ENCODE measurements around the gene DUSP5.

Gene DUSP5

GRCh38 chr10:110492069-110492822 lies 5.5 kb upstream of the DUSP5 start:
- H3K4me1 ChIP-seq (ENCODE audit: control insufficient read depth, insufficient read depth, low read length): peaks cover 12% of the 10 kb centered on the region
- no peak overlapping the region for H3K4me3 ChIP-seq (ENCODE audit: insufficient read depth, low read depth, low read length)
- peaks cover 18% of the 10 kb centered on the region for H3K27me3 ChIP-seq (ENCODE audit: control insufficient read depth, insufficient read depth, low read length, poor library complexity, severe bottlenecking)
- no peaks in the 10 kb centered on the region for H3K9me3 ChIP-seq (ENCODE audit: control insufficient read depth, low read length)
- H3K36me3 ChIP-seq (ENCODE audit: control insufficient read depth, insufficient read depth, low read length): no peaks in the 10 kb centered on the region
- WGBS, 2 experiments: 91 to 93% methylated on average over 3 to 4 of the region's 5 CpGs
- no peak overlapping the region for H3K27ac ChIP-seq (ENCODE audit: insufficient read depth, low read depth, low read length, poor library complexity, severe bottlenecking)

DNA sequence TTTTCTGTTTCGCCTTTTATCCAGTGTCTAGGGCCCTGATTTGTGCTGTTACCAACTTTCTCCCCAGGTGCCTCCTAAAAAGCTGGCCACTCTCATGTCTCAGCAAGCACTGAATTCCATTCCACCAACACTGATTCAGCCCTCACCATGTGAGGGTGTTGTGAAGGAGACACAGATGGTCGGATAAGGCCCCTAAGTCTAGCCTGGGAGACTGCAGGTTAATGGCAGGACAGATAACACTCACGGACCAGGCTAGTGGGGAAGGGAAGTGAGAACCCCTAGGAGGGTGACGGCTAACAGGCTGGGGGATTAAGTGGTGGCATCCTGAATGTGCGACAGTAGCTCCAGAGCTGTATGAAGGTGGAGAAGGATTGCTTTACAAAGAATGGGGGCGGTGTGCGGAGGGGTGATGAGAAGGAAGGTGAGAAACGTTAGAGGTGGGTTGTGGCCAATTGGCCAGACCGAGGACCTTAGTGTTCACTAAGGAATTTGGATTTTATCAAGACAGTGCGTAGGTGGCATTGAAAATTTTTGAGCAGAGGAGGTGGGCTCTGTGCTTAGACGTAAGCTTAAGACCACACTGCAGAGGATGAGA lies 3.8 kb upstream of the DUSP5 start:
- Histone ChIP-seq H3K27ac (ENCODE audit: insufficient read depth, low read depth, low read length, poor library complexity, severe bottlenecking) (no peak overlapping the region), H3K4me1 (ENCODE audit: control insufficient read depth, insufficient read depth, low read length) (peaks cover 12% of the 10 kb centered on the region), H3K9me3 (ENCODE audit: control insufficient read depth, low read length) (no peaks in the 10 kb centered on the region), H3K4me3 (ENCODE audit: insufficient read depth, low read depth, low read length) (no peak overlapping the region), H3K36me3 (ENCODE audit: control insufficient read depth, insufficient read depth, low read length) (no peaks in the 10 kb centered on the region), H3K27me3 (ENCODE audit: control insufficient read depth, insufficient read depth, low read length, poor library complexity, severe bottlenecking) (peaks cover 32% of the 10 kb centered on the region)
- WGBS, 2 experiments: 74 to 77% methylated on average over 11 of the region's 11 CpGs

GRCh38 chr10:110494532-110494931 lies 3.2 kb upstream of the DUSP5 start:
- Histone ChIP-seq H3K27ac (ENCODE audit: insufficient read depth, low read depth, low read length, poor library complexity, severe bottlenecking) (no peak overlapping the region), H3K36me3 (ENCODE audit: control insufficient read depth, insufficient read depth, low read length) (no peaks in the 10 kb centered on the region), H3K9me3 (ENCODE audit: control insufficient read depth, low read length) (no peaks in the 10 kb centered on the region), H3K27me3 (ENCODE audit: control insufficient read depth, insufficient read depth, low read length, poor library complexity, severe bottlenecking) (peaks cover 38% of the 10 kb centered on the region), H3K4me1 (ENCODE audit: control insufficient read depth, insufficient read depth, low read length) (peaks cover 17% of the 10 kb centered on the region), H3K4me3 (ENCODE audit: insufficient read depth, low read depth, low read length) (no peak overlapping the region)
- WGBS, 2 experiments: 91 to 92% methylated on average over 3 of the region's 3 CpGs

DNA sequence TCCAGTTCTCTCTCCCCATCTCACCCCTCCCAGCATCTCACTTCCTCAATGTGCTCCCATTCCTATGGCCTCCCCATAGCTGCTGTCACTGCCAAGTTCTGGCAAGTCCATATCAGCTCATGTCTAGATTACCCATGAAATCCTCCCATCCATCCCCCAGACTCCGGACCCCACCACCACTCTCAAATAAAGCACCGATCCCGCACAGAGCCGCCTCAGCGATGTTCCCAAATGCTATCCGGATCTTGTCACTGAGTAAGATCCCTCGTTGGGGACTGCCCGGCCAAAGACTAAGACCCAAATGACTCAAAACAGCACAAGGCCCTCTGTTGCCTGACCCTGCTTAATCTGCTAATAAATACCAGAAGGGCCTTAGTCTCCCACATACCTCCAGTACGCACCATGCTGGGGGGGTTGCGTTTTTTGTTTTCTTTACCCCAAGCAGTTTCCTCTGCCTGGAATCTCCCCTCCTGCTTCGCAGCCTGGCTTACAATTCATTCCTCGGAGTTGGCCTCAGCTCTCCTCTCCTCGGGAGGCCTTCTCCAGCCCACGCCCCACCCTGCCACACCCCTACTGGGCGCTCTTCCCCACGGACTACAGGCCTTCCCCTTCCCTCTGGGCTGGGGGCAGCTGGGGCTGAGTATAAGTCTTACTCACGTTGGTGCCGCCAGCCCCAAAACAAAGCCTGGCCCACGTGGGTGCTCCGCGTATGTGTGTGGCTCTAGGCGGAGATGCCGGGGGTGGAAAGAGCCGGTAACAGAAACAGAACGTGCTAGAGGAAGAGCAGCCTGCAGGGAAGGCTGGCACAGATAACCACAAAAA lies 1.8 kb upstream of the DUSP5 start:
- no peaks in the 10 kb centered on the region for H3K9me3 ChIP-seq (ENCODE audit: control insufficient read depth, low read length)
- H3K4me3 ChIP-seq (ENCODE audit: insufficient read depth, low read depth, low read length): peak overlapping the region; percentile 16
- no peak overlapping the region for H3K27ac ChIP-seq (ENCODE audit: insufficient read depth, low read depth, low read length, poor library complexity, severe bottlenecking)
- peaks cover 20% of the 10 kb centered on the region for H3K4me1 ChIP-seq (ENCODE audit: control insufficient read depth, insufficient read depth, low read length)
- 18 to 20% methylated on average over 25 of the region's 25 CpGs for WGBS, 2 experiments
- no peaks in the 10 kb centered on the region for H3K36me3 ChIP-seq (ENCODE audit: control insufficient read depth, insufficient read depth, low read length)
- peaks cover 52% of the 10 kb centered on the region for H3K27me3 ChIP-seq (ENCODE audit: control insufficient read depth, insufficient read depth, low read length, poor library complexity, severe bottlenecking)

- H3K27ac ChIP-seq (ENCODE audit: insufficient read depth, low read depth, low read length, poor library complexity, severe bottlenecking): no peak overlapping the region
- WGBS, 2 experiments: 14 to 15% methylated on average over 21 to 22 of the region's 22 CpGs
Measured at GRCh38 chr10:110496553-110497437, 912 bp upstream of the DUSP5 start.

GRCh38 chr10:110498087-110498981 lies 627 bp downstream of the DUSP5 start:
- H3K27me3 ChIP-seq (ENCODE audit: control insufficient read depth, insufficient read depth, low read length, poor library complexity, severe bottlenecking): peaks cover 55% of the 10 kb centered on the region
- 0 to 1% methylated on average over 107 of the region's 107 CpGs for WGBS, 2 experiments
- H3K4me3 ChIP-seq (ENCODE audit: insufficient read depth, low read depth, low read length): peak overlapping the region; percentile 68
- H3K9me3 ChIP-seq (ENCODE audit: control insufficient read depth, low read length): no peaks in the 10 kb centered on the region
- peaks cover 33% of the 10 kb centered on the region for H3K4me1 ChIP-seq (ENCODE audit: control insufficient read depth, insufficient read depth, low read length)
- H3K36me3 ChIP-seq (ENCODE audit: control insufficient read depth, insufficient read depth, low read length): no peaks in the 10 kb centered on the region
- no peak overlapping the region for H3K27ac ChIP-seq (ENCODE audit: insufficient read depth, low read depth, low read length, poor library complexity, severe bottlenecking)

More at GRCh38 chr10:110496553-110497437, 912 bp upstream of the DUSP5 start:
- H3K4me3 ChIP-seq (ENCODE audit: insufficient read depth, low read depth, low read length): peak overlapping the region; percentile 68
- H3K36me3 ChIP-seq (ENCODE audit: control insufficient read depth, insufficient read depth, low read length): no peaks in the 10 kb centered on the region
- H3K9me3 ChIP-seq (ENCODE audit: control insufficient read depth, low read length): no peaks in the 10 kb centered on the region
- peaks cover 29% of the 10 kb centered on the region for H3K4me1 ChIP-seq (ENCODE audit: control insufficient read depth, insufficient read depth, low read length)
- H3K27me3 ChIP-seq (ENCODE audit: control insufficient read depth, insufficient read depth, low read length, poor library complexity, severe bottlenecking): peaks cover 55% of the 10 kb centered on the region

GRCh38 chr10:110498982-110499795 lies 1.5 kb downstream of the DUSP5 start:
- Histone ChIP-seq H3K27me3 (ENCODE audit: control insufficient read depth, insufficient read depth, low read length, poor library complexity, severe bottlenecking) (peaks cover 55% of the 10 kb centered on the region), H3K4me1 (ENCODE audit: control insufficient read depth, insufficient read depth, low read length) (peaks cover 33% of the 10 kb centered on the region), H3K27ac (ENCODE audit: insufficient read depth, low read depth, low read length, poor library complexity, severe bottlenecking) (no peak overlapping the region), H3K9me3 (ENCODE audit: control insufficient read depth, low read length) (no peaks in the 10 kb centered on the region), H3K4me3 (ENCODE audit: insufficient read depth, low read depth, low read length) (peak overlapping the region; percentile 68), H3K36me3 (ENCODE audit: control insufficient read depth, insufficient read depth, low read length) (no peaks in the 10 kb centered on the region)
- 1 to 2% methylated on average over 21 of the region's 21 CpGs for WGBS, 2 experiments

DNA sequence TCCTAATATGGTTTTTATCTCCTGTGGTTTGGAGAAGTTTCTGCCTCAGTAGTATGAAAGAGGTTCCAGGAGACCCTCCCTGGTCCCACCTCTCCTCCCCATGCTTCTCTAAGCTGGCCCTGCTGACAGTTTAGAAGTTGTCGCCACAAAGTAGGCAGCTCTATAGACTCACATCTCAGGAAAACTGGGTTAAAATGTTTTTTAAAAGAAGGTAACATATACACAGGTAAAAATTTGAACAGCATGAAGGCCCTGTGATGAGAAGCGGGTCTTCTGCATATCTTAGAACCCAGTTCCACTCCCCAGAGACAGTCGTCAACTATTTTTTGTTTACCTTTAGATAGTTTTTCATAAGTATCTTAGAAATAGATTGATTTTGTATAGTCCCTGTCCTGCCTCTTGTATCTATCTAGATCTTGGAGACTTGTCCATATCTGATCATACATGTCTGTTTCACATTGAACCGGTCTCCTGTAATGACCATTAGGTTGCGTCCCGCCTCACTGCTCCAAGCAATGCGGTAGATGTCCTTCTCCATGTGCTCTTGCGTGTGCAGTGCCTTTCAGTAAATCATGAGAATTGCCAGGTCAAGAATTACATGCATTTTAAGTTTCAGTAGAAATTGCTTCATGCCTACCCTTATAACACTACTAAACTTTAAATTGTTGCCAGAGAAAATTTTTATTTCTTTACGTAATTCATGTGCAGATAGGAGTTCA lies 2.2 kb downstream of the DUSP5 start:
- H3K4me3 ChIP-seq (ENCODE audit: insufficient read depth, low read depth, low read length): peak overlapping the region; percentile 68
- WGBS, 2 experiments: 81 to 84% methylated on average over 7 to 9 of the region's 9 CpGs

More for the DNA sequence above, 2.2 kb downstream of the DUSP5 start:
- Histone ChIP-seq H3K36me3 (ENCODE audit: control insufficient read depth, insufficient read depth, low read length) (no peaks in the 10 kb centered on the region), H3K9me3 (ENCODE audit: control insufficient read depth, low read length) (no peaks in the 10 kb centered on the region), H3K4me1 (ENCODE audit: control insufficient read depth, insufficient read depth, low read length) (peaks cover 33% of the 10 kb centered on the region), H3K27ac (ENCODE audit: insufficient read depth, low read depth, low read length, poor library complexity, severe bottlenecking) (no peak overlapping the region), H3K27me3 (ENCODE audit: control insufficient read depth, insufficient read depth, low read length, poor library complexity, severe bottlenecking) (peaks cover 55% of the 10 kb centered on the region)
